ENCODE data around the gene FOXJ3.

GRCh38 chr1:42210421-42211133 is 124.5 kb downstream of the FOXJ3 start:
- TF ChIP-seq TCF7L2 (IDR thresholded peaks at IDR 0.05; ENCODE audit: low read depth, low read length) (no peak), CTCF (IDR thresholded peaks at IDR 0.05) (no peak), POLR2AphosphoS5 (IDR thresholded peaks at IDR 0.05; ENCODE audit: low read depth, low read length) (no peak), SIN3A (IDR thresholded peaks at IDR 0.05; ENCODE audit: borderline replicate concordance, insufficient read depth, low read depth, low read length) (no peak)
- TF ChIP-seq, protein P1, sequence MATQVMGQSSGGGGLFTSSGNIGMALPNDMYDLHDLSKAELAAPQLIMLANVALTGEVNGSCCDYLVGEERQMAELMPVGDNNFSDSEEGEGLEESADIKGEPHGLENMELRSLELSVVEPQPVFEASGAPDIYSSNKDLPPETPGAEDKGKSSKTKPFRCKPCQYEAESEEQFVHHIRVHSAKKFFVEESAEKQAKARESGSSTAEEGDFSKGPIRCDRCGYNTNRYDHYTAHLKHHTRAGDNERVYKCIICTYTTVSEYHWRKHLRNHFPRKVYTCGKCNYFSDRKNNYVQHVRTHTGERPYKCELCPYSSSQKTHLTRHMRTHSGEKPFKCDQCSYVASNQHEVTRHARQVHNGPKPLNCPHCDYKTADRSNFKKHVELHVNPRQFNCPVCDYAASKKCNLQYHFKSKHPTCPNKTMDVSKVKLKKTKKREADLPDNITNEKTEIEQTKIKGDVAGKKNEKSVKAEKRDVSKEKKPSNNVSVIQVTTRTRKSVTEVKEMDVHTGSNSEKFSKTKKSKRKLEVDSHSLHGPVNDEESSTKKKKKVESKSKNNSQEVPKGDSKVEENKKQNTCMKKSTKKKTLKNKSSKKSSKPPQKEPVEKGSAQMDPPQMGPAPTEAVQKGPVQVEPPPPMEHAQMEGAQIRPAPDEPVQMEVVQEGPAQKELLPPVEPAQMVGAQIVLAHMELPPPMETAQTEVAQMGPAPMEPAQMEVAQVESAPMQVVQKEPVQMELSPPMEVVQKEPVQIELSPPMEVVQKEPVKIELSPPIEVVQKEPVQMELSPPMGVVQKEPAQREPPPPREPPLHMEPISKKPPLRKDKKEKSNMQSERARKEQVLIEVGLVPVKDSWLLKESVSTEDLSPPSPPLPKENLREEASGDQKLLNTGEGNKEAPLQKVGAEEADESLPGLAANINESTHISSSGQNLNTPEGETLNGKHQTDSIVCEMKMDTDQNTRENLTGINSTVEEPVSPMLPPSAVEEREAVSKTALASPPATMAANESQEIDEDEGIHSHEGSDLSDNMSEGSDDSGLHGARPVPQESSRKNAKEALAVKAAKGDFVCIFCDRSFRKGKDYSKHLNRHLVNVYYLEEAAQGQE (IDR thresholded peaks at IDR 0.05; ENCODE audit: insufficient read depth in 1 of 2, low read depth in 2 of 2, low read length in 1 of 2): no peak
